BJ (cell line): Measurements from ENCODE around the gene INPP5A. TPM values are rescaled to one million over a fixed set of nuclear protein-coding genes. Genes with fewer than 3 reads are reported as not detected.

Source experiments
- CTCF ChIA-PET: fragments of 350-600 bp; formaldehyde crosslinking; extraction: SDS; loops from one replicate; lab custom pipeline; 2021; ENCODE audit warnings: antibody characterized with exemption, inconsistent platforms; lab: Yijun Ruan, JAX
- POLR2A ChIA-PET: fragments of 300-600 bp; sonication (Branson Sonifier 250); formaldehyde crosslinking; extraction: SDS; loops from one replicate; lab custom pipeline; 2021; ENCODE audit warnings: antibody characterized with exemption; lab: Charles Lee
- DNase-seq: peaks from one replicate; pipeline ENCODE4 v3.0.0-alpha.2; 2011; ENCODE audit warnings: low read depth
- H3K27me3 ChIP-seq: 2 replicates; pipeline ENCODE4 v1.6.0; 2011; ENCODE audit warnings: low read length; ENCODE audit not compliant: control insufficient read depth, insufficient read depth
- H3K36me3 ChIP-seq: 2 replicates; pipeline ENCODE4 v1.5.1; 2011; ENCODE audit warnings: low read length; ENCODE audit not compliant: control insufficient read depth, insufficient read depth
- H3K4me3 ChIP-seq: 2 replicates; pipeline ENCODE4 v1.5.1; 2011; ENCODE audit warnings: low read depth, mild to moderate bottlenecking, control low read depth, low read length
- polyA plus RNA-seq: library from polyadenylated mRNA; depleted of rRNA; stranded (reverse); fragments of >200 nt; gene quantifications from 2 replicates; pipeline ENCODE4 v1.2.3, GENCODE V29; 2011
- TF ChIP-seq, protein P1 (sequence below): IDR thresholded peaks from 2 replicates; pipeline ENCODE4 v1.5.1; 2011; ENCODE audit warnings: low read depth, mild to moderate bottlenecking, control low read depth, inconsistent platforms, low read length, moderate library complexity; ENCODE audit not compliant: insufficient read depth

The INPP5A gene
- polyA plus RNA-seq, 1 experiment: 60.1 TPM

DNA sequence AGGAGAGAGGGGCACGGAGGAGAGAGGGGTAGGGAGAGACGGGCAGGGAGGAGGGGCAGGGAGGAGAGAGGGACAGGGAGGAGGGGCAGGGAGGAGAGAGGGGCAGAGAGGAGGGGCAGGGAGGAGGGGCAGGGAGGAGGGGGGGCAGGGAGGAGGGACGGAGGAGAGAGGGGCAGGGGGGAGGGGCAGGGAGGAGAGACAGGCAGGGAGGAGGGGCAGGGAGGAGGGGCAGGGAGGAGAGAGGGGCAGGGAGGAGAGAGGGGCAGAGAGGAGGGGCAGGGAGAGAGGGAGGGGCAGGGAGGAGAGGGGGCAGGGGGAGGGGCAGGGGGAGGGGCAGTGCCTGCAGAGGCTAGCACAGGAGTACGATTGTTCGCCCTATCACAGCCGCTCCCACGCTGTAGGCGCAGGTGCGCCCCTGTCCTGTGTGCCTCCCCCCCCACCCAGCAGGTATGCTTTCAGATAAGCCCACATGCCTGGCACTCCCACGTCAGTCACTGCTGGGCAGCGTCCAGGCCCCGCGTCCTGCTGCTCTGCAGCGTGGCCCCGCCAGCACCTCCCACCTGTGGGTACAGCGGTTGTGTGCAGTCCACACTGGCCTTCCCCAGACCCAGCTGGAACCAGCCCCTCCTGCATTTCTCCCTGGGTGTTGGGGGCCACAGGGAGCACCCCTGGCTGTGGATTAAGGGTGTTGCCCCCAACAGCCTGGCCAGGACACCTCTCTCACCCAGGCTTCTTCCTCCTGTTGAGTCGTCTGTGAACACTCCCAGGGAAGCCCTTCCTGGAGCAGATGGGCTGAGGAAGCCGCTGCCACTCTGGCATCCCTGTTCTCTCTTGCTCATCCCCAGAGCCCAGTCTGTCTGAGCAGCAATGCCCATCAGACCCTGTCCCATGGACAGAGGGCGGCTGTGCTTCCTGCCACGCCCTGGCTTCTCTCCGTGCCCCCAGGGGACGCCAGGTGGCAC, 237.6 kb downstream of the INPP5A start:
- CTCF ChIA-PET: no interaction called here
- DNase-seq: no peak
- POLR2A ChIA-PET: no interaction called here

DNA sequence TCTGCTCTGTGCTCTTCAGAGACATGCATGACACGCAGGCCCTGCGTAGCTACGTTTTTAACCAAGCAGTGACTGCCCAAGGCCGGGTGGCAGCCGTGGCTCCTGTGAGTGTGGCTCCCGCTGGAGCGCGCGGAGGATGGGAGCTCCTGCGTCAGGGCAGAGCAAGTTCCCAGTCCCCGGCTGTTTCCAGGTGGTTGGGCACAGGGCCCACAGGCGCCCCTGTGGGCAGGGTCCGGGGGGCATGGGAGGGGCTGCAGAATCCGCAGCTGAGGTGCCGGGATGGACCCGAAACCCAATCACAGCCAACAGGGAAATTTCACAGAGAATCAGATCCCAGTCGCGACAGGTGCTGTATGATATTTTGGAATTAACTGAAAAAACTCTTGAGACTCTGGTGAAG, 238.6 kb downstream of the INPP5A start:
- TF ChIP-seq, protein P1, sequence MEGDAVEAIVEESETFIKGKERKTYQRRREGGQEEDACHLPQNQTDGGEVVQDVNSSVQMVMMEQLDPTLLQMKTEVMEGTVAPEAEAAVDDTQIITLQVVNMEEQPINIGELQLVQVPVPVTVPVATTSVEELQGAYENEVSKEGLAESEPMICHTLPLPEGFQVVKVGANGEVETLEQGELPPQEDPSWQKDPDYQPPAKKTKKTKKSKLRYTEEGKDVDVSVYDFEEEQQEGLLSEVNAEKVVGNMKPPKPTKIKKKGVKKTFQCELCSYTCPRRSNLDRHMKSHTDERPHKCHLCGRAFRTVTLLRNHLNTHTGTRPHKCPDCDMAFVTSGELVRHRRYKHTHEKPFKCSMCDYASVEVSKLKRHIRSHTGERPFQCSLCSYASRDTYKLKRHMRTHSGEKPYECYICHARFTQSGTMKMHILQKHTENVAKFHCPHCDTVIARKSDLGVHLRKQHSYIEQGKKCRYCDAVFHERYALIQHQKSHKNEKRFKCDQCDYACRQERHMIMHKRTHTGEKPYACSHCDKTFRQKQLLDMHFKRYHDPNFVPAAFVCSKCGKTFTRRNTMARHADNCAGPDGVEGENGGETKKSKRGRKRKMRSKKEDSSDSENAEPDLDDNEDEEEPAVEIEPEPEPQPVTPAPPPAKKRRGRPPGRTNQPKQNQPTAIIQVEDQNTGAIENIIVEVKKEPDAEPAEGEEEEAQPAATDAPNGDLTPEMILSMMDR: no peak
- Histone ChIP-seq H3K36me3 (peaks cover 17% of the 10 kb centered on the region), H3K27me3 (no peaks in the 10 kb centered on the region), H3K4me3 (no peak overlapping the region)
- no peak for DNase-seq
- ChIA-PET CTCF (no interaction called here), POLR2A (no interaction called here)

More for the DNA sequence above, 237.6 kb downstream of the INPP5A start:
- no peak overlapping the region for H3K4me3 ChIP-seq
- TF ChIP-seq, protein P1: no peak
- H3K27me3 ChIP-seq: no peaks in the 10 kb centered on the region
- peaks cover 18% of the 10 kb centered on the region for H3K36me3 ChIP-seq

DNA sequence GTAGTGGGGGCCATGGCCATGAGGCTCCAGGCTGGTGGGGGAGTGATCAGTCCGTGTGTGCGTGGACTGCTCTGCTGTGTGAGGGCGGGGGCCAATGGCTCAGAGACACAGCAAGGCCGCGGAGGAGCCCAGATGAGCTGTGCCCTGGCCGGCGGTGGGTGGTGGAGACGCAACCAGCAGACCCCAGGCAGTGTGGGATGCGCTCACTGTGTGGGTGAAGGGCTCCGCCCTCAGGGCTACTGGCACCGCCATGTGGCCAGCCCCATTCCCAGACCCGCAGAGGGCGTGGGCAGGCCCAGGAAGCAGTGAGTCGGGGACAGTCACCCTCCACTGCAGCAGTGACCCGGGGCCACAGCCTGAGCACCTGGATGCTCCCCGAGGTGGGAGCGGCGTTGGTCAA, 239.2 kb downstream of the INPP5A start:
- ChIA-PET POLR2A (no interaction called here), CTCF (no interaction called here)
- TF ChIP-seq, protein P1: no peak
- H3K4me3 ChIP-seq: no peak overlapping the region
- no peak for DNase-seq
- peaks cover 19% of the 10 kb centered on the region for H3K36me3 ChIP-seq
- no peaks in the 10 kb centered on the region for H3K27me3 ChIP-seq

DNA sequence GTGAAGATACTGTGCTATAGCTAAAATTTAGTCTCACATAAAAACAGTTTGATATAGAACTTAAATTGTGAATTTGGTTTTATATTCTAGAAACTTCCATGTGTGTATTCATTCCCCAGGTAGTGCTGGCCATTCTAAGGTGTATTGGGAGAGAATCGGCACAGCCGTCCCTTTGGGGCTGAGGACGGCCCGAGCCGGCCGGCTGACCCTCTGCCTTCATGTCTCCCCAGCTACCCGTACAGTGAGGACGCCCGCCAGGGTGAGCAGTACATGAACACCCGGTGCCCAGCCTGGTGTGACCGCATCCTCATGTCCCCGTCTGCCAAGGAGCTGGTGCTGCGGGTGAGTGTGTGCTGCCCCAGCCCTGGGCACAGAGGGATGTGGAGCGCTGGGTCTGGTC, 239.9 kb downstream of the INPP5A start:
- Histone ChIP-seq H3K36me3 (peaks cover 19% of the 10 kb centered on the region), H3K27me3 (no peaks in the 10 kb centered on the region), H3K4me3 (no peak overlapping the region)
- no peak for DNase-seq
- CTCF ChIA-PET: no interaction called here
- POLR2A ChIA-PET: no interaction called here
- TF ChIP-seq, protein P1: no peak

DNA sequence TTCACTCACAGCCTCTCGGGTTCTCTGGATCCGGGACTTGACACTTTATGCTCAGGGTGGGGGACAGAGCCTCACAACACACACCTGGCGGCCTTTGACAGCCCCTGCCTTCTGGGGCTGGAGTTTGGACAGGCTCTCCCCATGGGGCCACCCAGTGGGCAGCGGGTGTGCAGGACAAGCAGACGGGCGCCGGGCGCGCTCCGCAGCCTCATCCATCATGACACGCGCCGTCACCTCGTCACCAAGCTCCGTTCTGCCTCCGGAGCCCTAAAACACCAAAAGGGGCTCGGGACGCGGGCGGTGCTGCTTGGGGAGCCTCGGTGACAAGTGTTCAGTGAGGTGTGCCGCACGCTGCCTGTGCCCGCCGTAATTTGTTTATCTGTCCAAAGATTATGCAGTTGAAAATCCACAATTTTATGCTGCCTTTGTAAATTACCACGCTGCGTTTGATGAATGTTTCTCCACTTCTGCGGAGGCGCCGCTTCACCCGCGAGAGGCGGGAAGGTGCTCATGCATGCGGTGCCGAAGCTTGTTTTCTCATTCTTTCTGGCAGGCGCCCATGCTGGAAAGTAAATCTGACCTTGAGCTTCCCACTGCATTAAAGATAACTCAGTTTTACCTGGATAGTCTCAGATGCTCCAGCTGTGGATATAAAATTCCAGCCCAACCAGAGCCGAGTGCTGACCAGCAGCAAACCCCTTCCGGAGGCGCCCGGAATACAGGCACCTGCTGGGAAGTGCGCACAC, 242.1 kb downstream of the INPP5A start:
- no peak overlapping the region for H3K4me3 ChIP-seq
- DNase-seq: no peak
- TF ChIP-seq, protein P1: no peak
- ChIA-PET POLR2A (no interaction called here), CTCF (no interaction called here)
- H3K36me3 ChIP-seq: peaks cover 18% of the 10 kb centered on the region
- H3K27me3 ChIP-seq: peaks cover 4% of the 10 kb centered on the region
